DMS53 (cell line): ENCODE data around the gene MAPKAPK3.
A peak's percentile ranks its signal among the peaks of the same experiment; 100 is the strongest.

Source experiments
- DNase-seq: peaks from one replicate; lab custom pipeline; 2025; lab: John Stamatoyannopoulos, UW

Gene MAPKAPK3

DNA sequence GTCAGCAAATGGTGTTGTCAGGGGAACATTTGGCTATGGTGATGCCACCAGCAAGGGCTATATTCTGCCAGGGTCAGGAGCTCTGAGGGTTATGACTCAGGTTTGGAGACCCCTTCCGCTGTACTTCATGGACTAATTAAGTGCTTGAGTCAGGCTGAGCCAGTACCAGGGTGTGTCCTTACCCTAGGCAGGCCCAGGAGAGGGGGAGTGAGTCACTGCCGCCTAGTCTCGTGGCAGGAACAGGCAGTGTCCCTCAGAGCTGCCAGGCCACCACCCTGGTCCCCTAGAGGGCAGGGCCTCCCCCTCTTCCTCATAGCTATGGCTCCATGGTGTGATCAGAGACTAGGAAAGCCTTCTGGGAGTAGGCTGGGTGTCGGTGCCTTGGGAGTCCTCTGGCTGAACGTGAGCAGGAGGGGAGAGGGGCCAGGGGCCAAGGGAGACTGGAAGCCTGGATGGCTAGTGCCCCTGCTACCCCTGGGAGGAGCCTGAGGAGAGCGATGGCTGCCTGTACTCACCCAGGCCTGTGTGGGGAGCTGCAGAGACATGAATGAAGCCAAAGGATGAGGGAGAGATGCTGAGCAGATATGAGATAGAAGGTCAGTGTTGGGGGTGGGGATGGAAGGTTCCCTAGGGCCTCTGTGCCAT lies 10.6 kb downstream of the MAPKAPK3 start:
- peak; percentile 44 for DNase-seq

DNA sequence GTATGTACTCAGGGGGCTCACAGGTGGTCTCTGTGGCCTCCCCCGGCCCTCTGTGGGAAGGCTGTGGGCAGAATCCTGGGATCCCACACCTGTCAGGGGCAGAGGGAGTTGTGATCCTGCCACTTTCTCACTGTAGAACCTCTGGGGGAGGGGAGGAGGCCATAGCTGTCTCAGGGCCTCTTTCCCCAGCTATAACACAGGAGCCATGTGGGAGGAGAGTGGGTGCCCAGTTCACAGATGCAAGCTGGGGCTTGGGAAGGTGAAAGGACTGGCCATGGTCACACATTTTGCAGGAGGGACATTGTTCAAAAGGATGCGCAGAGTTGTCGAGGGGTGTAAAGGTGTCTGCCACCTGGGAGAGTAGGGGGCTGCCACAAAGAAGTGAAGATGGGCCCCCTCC lies 11.7 kb downstream of the MAPKAPK3 start:
- DNase-seq: no peak

DNA sequence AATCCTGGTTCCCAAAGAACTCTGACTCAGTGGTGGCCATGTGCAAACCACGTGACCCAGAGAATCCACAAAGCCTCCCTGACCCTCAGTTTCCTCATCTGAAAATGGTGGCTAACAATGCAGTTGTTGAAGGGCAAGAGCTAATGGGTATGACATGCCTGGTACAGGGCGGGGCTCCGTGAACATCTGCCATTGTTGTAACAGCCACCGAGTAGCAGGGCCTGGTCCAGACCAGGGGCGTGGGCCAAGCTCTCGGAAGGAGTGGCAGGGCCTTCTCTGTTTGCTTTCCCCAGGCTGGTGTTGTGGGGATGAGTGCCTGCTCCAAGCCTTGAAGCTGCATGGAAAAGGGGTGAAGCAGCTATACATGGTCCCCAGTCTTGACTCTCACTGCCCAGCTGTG lies 13.4 kb downstream of the MAPKAPK3 start:
- no peak for DNase-seq

DNA sequence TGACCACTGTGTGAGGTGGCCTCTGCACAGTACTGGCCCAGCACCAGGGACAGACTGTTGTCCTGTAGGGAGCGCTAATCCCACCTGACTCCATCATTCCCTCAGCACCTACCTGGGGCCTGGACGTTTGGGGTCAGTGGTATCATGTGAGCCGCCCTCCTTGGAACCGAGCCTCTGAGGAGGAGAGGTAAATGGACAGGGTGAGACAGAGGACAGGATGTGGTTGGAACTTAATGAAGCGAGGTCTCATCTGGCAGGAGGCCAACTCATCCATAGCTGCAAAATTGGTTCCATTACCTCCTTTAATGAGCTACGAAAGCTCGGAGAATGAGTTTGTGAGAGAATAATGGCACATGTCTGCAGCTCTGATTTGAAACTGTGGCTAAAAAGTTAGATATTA lies 13.9 kb downstream of the MAPKAPK3 start:
- no peak for DNase-seq

DNA sequence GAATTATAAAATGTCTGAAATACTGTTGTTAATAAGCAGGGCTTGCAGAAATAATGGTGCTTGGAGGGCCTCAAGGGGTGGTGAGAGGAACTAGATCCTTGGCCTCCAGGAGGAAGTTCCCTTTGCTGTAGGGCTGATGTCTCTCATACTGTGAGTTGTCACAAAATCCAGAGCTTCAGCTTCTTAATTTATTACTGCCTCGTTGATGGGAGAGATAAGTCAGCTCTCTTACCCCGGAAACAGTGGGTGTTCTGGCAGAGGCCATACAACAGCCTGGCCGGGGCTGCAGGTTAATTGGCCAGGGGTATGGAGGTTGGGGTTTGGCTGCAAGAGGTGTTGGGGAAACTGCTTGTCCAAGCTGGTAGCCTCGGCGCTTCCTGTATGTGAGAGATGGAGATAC lies 15.5 kb downstream of the MAPKAPK3 start:
- DNase-seq: no peak

DNA sequence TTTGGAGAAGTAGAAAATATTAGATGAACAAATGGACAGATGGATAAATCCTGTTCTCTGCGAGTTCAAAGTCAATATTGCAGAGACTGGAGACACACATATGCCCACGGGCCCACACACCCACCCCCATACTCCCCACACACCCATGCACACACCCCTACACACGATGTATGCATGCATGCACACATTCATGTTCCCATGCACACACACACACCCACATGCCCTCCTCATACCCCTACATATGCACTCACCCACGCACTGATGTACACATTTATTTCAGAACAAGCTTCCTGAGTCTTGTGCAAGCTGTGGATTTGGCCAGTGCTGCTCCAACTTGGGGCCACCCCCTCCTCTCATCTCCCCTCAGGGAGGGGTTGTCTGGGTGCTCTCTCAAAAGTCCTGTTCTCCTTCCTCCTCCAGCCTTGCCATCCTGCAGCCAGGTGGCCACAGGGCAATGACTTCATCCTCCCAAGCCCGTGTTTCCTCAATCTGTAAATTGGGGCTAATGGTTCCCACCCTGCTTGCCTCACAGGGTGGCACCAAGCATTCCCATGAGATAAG lies 16.4 kb downstream of the MAPKAPK3 start:
- DNase-seq: no peak

DNA sequence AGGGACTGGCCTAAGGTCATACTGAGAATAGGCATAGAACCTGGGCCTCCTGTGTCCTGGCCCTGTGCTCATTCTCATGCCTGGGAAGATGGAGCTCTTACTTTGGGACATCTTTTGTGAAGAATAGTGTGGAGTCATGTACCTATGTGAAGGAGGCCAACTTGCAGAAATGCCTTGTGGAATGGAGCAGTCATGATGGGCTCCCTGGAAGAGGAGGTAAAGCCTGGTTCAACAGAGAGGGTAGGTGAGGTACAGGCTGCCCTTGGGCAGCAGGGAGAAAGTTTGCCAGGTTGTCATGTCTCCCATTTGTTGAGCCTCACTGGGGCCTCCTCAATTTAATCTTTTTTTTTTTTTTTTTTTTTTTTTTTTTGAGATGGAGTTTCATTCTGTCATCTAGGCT lies 18.1 kb downstream of the MAPKAPK3 start:
- no peak for DNase-seq

DNA sequence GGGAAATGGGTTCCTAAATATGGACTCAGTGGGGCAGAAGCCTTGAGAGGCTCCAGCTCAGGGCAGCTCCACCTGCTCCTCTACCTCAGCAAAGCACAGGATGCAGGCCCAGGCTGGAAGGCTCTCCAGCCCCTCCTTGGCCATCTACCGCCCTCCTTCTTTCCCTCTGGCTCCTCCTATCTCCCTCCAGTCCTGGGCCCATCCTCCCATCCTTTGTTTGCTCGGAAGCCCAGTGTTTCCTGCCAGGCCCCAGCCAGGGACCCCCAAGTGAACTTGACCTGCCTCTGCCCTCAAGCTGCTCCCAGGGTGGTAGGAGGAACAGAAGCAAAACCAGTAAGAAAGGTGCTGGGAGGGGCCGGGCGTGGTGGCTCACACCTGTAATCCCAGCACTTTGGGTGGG lies 20.1 kb downstream of the MAPKAPK3 start:
- no peak for DNase-seq

DNA sequence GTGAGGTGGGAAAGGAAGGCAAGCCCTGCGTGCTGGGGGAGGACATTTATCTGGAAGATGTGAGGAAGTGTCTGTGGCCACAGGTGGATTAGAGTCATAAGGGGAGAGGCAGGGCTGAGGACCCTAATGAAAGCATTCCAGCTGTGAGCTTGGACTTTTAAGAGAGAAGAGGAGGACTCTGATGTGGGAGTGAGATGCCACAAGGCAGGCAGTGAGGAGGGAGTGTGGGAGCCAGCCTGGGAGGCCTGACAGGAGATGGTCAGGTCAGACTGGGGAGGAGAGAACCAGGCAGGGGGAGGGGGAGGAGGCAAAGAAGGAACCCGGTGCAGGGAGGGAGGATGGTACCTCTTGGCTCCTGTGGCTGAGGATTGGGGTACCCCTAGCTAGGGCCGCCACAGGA lies 21.0 kb downstream of the MAPKAPK3 start:
- DNase-seq: no peak

DNA sequence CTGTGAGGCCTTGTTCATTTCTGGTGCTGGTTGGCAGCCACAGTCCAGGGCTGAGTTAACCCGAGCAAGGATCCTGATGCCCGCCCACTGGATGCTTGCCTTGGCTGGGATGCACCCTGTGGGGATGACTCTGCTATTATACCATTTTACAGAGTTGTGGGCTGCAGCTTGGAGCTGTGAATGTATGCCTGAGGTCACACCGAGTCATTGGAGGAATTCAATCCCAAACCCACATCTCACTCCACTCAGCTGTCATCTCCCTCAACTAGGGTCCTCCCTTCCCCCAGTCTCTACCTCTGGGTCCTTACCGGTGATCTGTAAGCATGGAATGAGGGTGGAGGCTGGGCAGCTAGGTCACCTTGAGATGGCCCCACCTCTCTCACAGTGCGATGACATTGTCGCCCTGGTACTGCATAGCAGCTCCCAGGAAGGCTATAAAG lies 22.1 kb downstream of the MAPKAPK3 start:
- DNase-seq: no peak

DNA sequence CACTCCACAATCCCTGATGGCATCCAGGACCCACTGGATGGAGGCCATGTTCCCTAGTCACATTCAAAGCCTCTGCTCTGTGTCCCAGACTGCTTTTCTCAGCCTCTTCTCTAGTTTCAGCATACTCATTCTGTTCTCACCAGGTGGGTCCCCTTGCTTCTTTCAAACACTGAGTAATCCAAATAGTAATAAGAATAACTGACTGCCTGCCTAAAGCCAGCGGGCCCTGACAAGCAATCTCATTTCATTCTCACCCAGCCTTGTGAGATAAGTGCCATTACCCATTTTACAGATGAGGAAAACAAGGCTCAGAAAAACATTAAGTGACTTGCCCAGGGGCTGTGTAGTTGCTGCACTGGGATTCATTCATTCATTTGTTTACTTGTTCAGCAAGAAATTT lies 25.4 kb downstream of the MAPKAPK3 start:
- no peak for DNase-seq

DNA sequence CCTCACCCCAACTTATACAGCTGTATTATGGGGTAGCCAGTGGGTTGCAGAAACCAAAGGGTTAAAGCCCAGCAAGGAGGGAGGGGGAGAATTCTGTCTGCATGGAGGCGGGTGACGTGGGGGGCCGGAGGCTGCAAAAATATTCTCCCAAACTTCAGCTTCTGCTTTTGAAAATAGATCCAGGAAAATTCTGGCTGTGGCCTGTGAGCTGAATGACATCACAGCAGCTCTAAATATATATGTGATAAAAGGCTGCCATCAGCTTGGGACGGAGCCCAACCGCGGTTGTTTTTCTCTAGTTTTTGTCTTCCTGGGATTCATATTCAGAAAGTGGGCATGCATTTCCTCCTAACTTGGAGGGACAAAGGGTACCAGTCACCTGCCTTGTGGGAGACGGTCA lies 27.6 kb downstream of the MAPKAPK3 start:
- no peak for DNase-seq

DNA sequence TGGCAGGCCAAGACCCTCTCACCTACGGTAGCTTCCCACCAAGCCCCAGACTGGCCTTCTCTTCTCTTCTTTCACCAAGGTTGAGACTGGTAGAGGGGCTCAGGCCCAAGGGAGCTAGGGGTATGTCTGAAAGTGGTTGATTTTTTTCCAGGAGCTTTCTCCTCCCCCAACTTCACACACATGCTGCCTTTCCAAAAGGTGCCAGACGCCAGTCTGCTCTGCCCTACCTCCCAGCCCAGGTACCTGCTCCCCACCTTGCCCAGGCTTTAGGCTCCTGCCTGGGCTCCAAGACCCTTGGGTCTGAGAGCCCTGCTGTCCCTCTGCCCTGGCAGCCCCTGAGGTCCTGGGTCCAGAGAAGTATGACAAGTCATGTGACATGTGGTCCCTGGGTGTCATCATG lies 28.4 kb downstream of the MAPKAPK3 start:
- no peak for DNase-seq

DNA sequence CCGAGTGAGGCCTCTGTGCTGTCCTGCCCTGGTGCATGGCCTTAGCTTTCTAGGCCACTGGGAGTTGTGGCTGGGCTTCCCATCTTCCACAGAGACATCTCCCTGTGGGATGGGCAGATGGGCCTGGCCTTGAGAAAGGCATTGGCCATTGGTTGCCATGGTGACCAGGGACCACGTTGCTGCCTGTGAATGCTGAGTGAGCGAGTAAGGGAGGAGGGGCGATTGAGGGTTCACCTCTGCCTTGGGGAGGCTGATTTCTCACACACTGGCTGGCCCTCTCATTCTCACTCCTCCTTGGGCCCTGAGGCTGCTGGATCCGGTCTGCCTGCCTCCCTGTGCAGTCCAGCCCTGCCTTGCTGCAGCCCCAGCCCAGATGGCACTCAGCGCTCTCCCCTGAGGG lies 31.4 kb downstream of the MAPKAPK3 start:
- no peak for DNase-seq

DNA sequence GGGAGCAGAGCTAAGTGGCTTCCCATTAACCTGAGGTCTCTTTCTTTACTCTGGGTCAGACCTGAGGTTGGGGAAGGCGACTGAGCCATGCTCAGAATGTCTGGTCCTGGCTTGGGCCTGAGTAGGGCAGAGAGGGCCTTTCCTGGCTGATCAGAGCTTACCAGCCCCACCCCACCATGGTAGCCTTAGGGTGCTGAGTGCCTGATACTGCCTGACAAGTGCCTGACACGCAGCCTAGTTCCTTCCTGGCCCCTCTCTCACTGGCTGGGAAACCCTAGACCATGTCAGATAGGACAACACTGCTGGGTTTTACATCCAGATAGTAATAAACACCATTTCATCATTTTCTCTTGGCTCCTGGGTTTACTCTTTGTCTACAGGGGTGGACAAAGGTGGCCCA lies 32.0 kb downstream of the MAPKAPK3 start:
- no peak for DNase-seq

DNA sequence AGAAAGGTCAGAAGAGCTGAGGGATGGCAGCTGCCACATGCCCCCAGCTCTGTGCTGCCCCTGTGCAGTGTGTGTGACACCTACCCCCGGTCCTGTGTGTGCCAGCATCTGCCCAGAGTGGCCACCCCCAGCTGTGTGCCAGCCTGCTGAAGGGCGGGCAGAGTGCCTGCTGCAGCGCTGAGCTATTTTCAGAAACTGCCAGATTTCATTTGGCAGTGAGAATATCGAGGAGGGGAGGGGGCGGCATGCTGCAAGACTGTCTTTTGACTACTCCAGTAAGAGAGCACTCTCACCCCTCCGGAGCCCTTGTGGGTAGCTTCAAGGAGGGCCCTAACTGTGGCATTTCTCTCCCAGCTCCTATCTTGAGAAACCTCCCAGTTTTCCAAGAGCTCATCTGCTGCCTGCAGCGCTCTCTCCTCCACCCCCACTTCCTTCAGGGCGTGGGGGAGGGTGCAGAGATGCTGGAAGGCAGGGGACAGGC lies 32.5 kb downstream of the MAPKAPK3 start:
- DNase-seq: no peak

DNA sequence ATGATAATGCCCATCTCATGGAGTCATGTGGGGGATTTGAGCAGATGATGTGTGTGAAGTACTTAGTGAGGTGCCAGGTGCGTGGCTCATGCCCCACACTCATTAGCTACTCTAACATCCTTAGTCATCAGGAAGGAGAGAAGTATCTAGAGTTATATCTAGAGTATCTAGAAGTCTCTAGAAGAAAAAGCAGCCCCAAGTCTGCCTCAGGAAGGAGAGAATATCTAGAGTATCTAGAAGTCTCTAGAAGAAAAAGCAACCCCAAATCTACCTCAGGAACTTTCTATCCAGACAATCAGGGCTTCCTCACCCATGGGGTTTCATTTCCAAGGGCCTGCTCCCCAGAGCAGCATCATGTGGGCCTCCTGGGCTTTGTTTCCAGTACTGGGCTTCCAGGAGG lies 33.1 kb downstream of the MAPKAPK3 start:
- DNase-seq: no peak

DNA sequence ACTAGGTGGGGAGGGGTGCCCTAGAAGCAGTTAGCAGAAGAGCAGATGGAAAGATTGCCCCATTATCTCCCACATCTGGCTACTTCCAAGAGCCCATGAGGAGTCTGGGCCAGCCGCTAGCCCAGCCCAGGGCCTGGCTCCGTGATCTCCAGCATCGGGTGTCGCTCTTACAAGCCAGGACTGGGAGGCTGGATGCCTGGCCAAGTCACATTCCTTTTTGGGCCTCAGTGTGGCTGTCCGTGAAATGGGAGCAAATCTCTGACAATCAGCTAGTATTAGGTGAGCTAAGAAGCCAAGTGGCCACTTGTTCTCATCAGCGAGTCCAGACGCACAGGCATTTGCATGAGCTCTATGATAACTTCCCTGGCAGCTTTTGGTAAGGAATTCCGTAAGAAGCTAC lies 34.5 kb downstream of the MAPKAPK3 start:
- no peak for DNase-seq

DNA sequence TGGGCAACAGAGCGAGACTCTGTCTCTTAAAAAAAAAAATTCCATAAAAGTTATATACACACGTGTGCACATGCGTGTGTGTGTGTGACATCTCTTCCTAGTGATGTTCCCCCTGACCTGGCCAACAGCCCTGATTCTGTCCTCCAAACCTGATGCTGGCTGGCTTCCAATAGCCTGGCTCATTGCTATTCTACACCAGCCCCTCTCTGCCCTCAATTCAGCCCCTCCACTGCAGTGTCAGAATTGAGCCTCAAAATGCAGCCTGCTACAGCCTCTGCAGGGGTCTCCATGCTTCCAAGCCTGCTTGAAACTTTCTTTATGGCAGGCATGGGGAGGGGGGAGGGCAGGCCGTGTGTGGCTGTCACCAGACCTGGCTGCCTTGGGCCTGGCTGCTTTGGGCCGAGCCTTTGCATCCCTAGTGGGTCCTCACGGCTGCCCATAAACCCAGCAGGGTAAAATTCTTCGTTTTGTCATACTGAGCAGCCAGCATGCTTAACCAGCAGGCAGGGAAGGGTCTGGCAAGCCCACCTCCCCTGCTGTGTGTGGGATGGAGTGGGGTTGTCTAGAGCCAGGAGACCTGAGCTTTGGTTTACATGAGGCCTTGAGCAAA lies 35.1 kb downstream of the MAPKAPK3 start:
- no peak for DNase-seq

DNA sequence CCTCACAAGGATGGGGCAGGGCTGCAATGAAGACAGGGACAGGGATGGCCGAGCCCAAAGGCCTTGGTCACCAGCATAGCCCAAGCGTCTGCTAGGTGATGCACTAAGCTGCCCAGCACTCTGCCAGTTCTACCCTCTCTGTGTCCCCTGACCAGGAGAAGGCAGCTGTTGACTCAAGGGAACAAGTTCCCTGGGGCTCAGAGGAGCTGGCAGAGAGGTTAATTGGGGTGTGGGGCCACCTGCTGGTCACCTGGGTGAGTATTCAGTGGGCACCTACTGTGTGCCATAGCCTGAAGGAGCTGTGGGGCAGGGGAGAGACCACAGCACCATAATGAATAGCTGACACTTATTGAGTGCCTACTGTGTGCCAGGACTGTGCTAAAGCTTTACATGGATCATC lies 35.8 kb downstream of the MAPKAPK3 start:
- peak; percentile 8 for DNase-seq

DNA sequence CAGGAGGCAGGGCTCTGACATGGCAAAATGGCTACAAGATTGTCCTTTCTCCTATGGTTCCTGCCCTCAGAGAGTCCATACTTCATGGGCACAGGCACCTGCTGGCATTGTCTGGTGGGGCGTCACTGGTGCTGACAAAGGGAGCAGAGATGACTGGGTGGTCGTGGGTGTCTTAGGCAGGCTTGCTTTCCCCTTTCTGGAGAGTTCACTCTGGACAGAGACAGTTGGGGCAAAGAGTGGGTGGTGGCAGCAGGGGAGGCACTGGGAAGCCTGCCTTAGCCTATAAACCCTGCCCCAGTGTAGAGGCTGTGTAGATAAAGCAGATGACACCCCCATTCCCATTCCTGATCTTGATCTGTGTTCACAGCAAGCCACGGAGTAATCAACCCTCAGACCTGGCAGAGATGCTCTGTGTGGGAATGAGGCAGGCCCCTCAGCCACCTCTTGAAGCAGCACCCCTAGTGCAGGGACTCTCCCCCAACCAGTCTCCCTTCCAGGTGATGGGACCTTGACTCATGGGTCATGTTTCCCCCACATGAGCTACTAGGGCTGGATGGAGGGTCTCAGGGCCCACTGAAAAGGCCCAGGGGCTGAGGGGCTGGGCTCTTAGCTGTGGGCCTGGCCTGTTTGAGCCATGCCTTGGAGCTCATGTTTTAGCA lies 37.1 kb downstream of the MAPKAPK3 start:
- no peak for DNase-seq

DNA sequence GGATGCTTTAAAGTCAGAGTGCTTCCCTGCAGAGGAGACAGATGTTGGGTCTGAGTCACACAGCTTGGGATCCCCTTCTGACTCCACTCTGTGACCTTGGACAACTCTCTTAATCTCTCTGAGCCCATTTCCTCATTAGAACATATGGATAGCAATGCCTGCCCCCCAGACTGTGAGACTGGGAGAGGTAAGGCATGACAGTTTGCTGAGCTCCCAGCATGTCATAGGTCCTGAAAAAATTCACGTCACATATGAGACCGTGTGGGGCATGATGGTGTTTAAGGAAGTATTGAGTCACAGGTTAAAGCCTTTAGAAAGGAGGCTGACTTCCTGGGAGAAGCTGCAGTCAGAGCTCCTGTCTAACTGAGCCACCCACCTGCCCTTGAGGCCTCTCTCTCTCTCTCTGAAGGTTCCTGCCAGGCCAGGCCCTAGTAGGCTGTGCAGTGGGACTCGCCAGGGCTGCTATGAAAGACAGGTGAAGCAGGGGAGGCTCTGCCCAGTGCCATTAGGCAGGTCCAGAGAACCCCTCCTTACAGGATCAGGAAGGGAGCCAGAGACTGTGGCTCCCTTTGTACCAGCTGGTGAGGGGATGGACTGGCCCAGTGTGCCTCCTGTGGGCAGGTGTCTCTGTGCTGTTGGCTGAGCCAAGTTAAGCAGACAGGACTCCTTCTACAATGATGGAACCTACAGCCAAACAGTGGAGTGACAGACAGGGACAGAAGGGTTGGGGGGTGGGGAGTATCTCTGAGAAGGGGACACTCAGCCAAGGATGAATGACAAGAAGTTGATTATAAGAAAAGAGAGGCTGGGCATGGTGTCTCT lies 38.3 kb downstream of the MAPKAPK3 start:
- peak; percentile 10 for DNase-seq
